Body of pancreas (tissue), 4 donors: ENCODE results near the gene PDGFRA.

Experiments
- CTCF ChIP-seq, 7 experiments: fragments of 450-650 bp in 4 of 7; fragments of 200-600 bp in 3 of 7; sonication (generic) in 3 of 7; IDR thresholded peaks; one replicate each; pipeline ENCODE4 v1.5.1; 2016 to 2019; ENCODE audit warnings: antibody characterized with exemption in 7 of 7
- POLR2A ChIP-seq, 3 donors: fragments of 450-650 bp; IDR thresholded peaks; one replicate each; pipeline ENCODE4 v1.6.1; 2016; ENCODE audit warnings: antibody characterized with exemption in 3 of 3, mild to moderate bottlenecking in 2 of 3

GRCh38 chr4:54185866-54186265 is 43.2 kb upstream of the PDGFRA start:
- TF ChIP-seq POLR2A (IDR thresholded peaks at IDR 0.05) (no peak), CTCF (IDR thresholded peaks at IDR 0.05) (no peak)
